Erythroblast (primary cell): ENCODE measurements around the gene FERMT3.

Experiments used
- GATA1 ChIP-seq: IDR thresholded peaks from 2 replicates; pipeline ENCODE4 v1.6.1; 2011; ENCODE audit warnings: low read depth, mild to moderate bottlenecking, control low read depth, low read length, moderate library complexity
- POLR2A ChIP-seq: IDR thresholded peaks from 2 replicates; pipeline ENCODE4 v1.6.1; 2011; ENCODE audit warnings: mild to moderate bottlenecking, low read length

DNA sequence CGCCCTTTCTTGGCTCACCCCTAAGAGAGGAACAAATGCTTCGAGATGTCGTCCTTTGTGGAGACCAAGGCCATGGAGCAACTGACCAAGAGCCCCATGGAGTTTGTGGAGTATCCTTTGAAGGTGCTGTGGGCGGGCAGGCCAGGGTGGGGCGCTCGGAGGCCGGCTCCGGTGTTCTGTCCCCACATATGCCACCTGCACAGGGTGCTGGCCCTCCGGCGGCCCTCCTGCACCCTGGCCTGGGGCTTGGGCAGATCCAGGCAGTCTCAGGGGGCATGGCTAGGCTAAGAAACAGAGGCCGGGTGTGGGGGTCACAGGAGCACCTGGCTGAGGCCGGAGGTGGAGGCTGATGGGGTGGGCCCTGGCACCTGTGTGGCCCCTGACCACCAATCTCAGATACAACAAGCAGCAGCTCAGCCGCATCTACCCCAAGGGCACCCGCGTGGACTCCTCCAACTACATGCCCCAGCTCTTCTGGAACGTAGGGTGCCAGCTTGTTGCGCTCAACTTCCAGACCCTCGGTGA, 55.1 kb downstream of the FERMT3 start:
- TF ChIP-seq POLR2A, result no peak
- TF ChIP-seq GATA1, result no peak
